HepG2 (cell line): ENCODE measurements around the gene NFATC3. TPM values are rescaled to one million over a fixed set of nuclear protein-coding genes. Genes with fewer than 3 reads are reported as not detected.

ENCODE experiments used
- CREM ChIP-seq, 2 experiments: sonication (generic) in 1 of 2; formaldehyde crosslinking in 1 of 2; IDR thresholded peaks; 2 replicates each; pipeline versions ENCODE4 v1.4.0 to v1.6.1; 2016 to 2020; ENCODE audit warnings: antibody characterized with exemption in 1 of 2, mild to moderate bottlenecking in 1 of 2, missing genetic modification reagents in 1 of 2
- EED ChIP-seq: sonication (generic); formaldehyde crosslinking; IDR thresholded peaks from 2 replicates; pipeline ENCODE4 v1.5.0; 2020; ENCODE audit warnings: mild to moderate bottlenecking, missing genetic modification reagents
- FOXC1 ChIP-seq: sonication (generic); formaldehyde crosslinking; IDR thresholded peaks from 2 replicates; pipeline ENCODE4 v1.8.0; 2022; ENCODE audit warnings: mild to moderate bottlenecking, missing genetic modification reagents, borderline replicate concordance
- HIVEP1 ChIP-seq: sonication (generic); formaldehyde crosslinking; IDR thresholded peaks from 2 replicates; pipeline ENCODE4 v1.4.0; 2020; ENCODE audit warnings: mild to moderate bottlenecking, missing genetic modification reagents
- MATR3 ChIP-seq: sonication (generic); formaldehyde crosslinking; IDR thresholded peaks from 2 replicates; pipeline ENCODE4 v1.4.0; 2020; ENCODE audit warnings: missing genetic modification reagents
- MEIS1 ChIP-seq: sonication (generic); formaldehyde crosslinking; IDR thresholded peaks from 2 replicates; pipeline ENCODE4 v1.9.0; 2021; ENCODE audit warnings: mild to moderate bottlenecking, missing genetic modification reagents, moderate library complexity, borderline replicate concordance
- NFKBIZ ChIP-seq: IDR thresholded peaks from 2 replicates; pipeline ENCODE4 v1.6.1; 2018; ENCODE audit warnings: missing genetic modification reagents, missing compliant biosample characterization
- NFRKB ChIP-seq: fragments of 450-650 bp; IDR thresholded peaks from 2 replicates; pipeline ENCODE4 v1.6.1; 2017
- POLR2A ChIP-seq, 2 experiments: IDR thresholded peaks; 2 replicates each; pipeline ENCODE4 v1.6.1; 2011; ENCODE audit warnings: low read depth in 2 of 2, low read length in 2 of 2, mild to moderate bottlenecking in 1 of 2, moderate library complexity in 1 of 2; ENCODE audit not compliant: insufficient read depth in 1 of 2
- REPIN1 ChIP-seq: sonication (generic); formaldehyde crosslinking; IDR thresholded peaks from 2 replicates; pipeline ENCODE4 v1.8.0; 2022; ENCODE audit warnings: missing genetic modification reagents, low read depth, mild to moderate bottlenecking, borderline replicate concordance
- SP1 ChIP-seq, 2 experiments: fragments of 450-650 bp in 1 of 2; sonication (generic) in 1 of 2; formaldehyde crosslinking in 1 of 2; IDR thresholded peaks; 2 replicates each; pipeline versions ENCODE4 v1.4.0 to v1.6.1; 2016 to 2020; ENCODE audit warnings: missing genetic modification reagents in 1 of 2
- SRSF9 ChIP-seq: fragments of 200-400 bp; formaldehyde crosslinking; IDR thresholded peaks from 2 replicates; pipeline ENCODE4 v1.6.1; 2018; ENCODE audit warnings: borderline replicate concordance, mild to moderate bottlenecking, low read depth, low read length; ENCODE audit not compliant: insufficient read depth, poor library complexity, severe bottlenecking
- TCF7L2 ChIP-seq: IDR thresholded peaks from 2 replicates; pipeline ENCODE4 v1.6.1; 2011; ENCODE audit warnings: mild to moderate bottlenecking, low read depth, low read length, moderate library complexity
- THAP11 ChIP-seq: IDR thresholded peaks from 2 replicates; pipeline ENCODE4 v1.6.1; 2016; ENCODE audit warnings: missing biosample characterization, missing genetic modification reagents
- ZBTB38 ChIP-seq: sonication (generic); formaldehyde crosslinking; IDR thresholded peaks from 2 replicates; pipeline ENCODE4 v1.5.1; 2020; ENCODE audit warnings: mild to moderate bottlenecking, missing genetic modification reagents
- ZNF12 ChIP-seq: sonication (generic); formaldehyde crosslinking; IDR thresholded peaks from 2 replicates; pipeline ENCODE4 v1.5.0; 2020; ENCODE audit warnings: missing genetic modification reagents
- ZNF224 ChIP-seq: sonication (generic); formaldehyde crosslinking; IDR thresholded peaks from 2 replicates; pipeline ENCODE4 v1.5.0; 2020; ENCODE audit warnings: mild to moderate bottlenecking, missing genetic modification reagents
- ZNF3 ChIP-seq: IDR thresholded peaks from 2 replicates; pipeline ENCODE4 v1.7.0; 2017; ENCODE audit warnings: inconsistent platforms
- ZNF703 ChIP-seq: sonication (generic); formaldehyde crosslinking; IDR thresholded peaks from 2 replicates; pipeline ENCODE4 v1.5.1; 2020; ENCODE audit warnings: missing genetic modification reagents, mild to moderate bottlenecking, moderate library complexity, borderline replicate concordance
- ZNF878 ChIP-seq: sonication (generic); formaldehyde crosslinking; IDR thresholded peaks from 2 replicates; pipeline ENCODE4 v1.8.1; 2023; ENCODE audit warnings: mild to moderate bottlenecking, missing genetic modification reagents, moderate library complexity
- polyA plus RNA-seq, 8 experiments: library from polyadenylated mRNA; depleted of rRNA in 3 of 8; stranded (reverse) in 7 of 8; unstranded in 1 of 8; fragments of >200 nt; fragmentation: Illumina TruSeq in 4 of 8; extraction: Trizol in 4 of 8; gene quantifications; 2 replicates each; pipeline versions ENCODE4 v1.2.1 to v1.2.3, GENCODE V29; 2011 to 2016; ENCODE audit warnings: low read depth in 4 of 8, missing spikeins in 1 of 8, mixed read lengths in 1 of 8; ENCODE audit not compliant: insufficient read depth in 1 of 8
- total RNA-seq, 5 experiments: library from RNA; depleted of rRNA; stranded (reverse); fragments of >200 nt; fragmentation: Illumina TruSeq; extraction: Trizol; gene quantifications; 2 replicates each; pipeline ENCODE4 v1.2.3, GENCODE V29; 2016; ENCODE audit warnings: low read depth in 1 of 5
- TF ChIP-seq, protein P1 (sequence below): sonication (generic); formaldehyde crosslinking; IDR thresholded peaks from 2 replicates; pipeline ENCODE4 v1.4.0; 2020; ENCODE audit warnings: missing genetic modification reagents, borderline replicate concordance
- TF ChIP-seq, protein P2 (sequence below): sonication (generic); formaldehyde crosslinking; IDR thresholded peaks from 2 replicates; pipeline ENCODE4 v1.5.0; 2020; ENCODE audit warnings: missing genetic modification reagents
- TF ChIP-seq, protein P3 (sequence below): IDR thresholded peaks from 2 replicates; pipeline ENCODE4 v1.6.1; 2016; ENCODE audit warnings: missing biosample characterization, missing genetic modification reagents, low read depth
- TF ChIP-seq, protein P4 (sequence below): sonication (generic); formaldehyde crosslinking; IDR thresholded peaks from 2 replicates; pipeline ENCODE4 v1.8.0; 2022; ENCODE audit warnings: mild to moderate bottlenecking, missing genetic modification reagents; ENCODE audit not compliant: insufficient replicate concordance
- TF ChIP-seq, protein P5 (sequence below): IDR thresholded peaks from 2 replicates; pipeline ENCODE4 v1.6.1; 2016; ENCODE audit warnings: control low read depth

NFATC3 gene
- total and polyA plus RNA-seq, 2 of the 13 experiments (the other 11 are each of a cell fraction or from before 2014, with no cell fraction given): 52.6 to 62.7 TPM

DNA sequence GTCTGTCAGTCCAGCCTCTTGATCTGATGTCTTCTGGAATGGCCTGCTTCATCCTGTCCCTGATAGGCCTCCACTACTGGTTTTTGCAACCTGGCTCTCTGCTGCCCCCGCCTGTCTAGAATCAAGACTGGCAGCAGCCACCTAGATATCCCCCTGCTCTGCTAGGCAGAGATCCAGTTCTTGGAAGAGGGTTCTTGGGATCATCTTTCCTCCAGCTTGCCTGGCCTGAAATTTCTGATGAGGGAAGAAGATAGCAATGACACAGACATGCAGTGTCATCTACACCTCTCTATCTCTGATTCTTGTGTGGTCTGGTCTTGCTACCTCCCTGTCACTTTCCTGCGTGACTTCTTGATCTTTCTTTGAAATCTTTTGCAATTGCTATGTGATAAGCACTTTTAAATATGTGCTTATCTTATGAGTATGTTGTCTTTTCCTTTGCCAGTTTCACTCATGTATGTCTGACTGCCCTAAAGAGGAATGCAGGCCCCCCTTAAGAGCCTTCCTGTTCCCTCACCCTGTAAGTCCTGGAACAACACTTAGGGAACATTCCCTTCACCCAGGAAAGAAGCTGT, 20.3 kb upstream of the NFATC3 start (continued):
- TF ChIP-seq EED: 0 out of 2 replicates have a peak, but pooled peaks have one; percentile 29
- no peak for TF ChIP-seq SRSF9
- no peak for TF ChIP-seq NFKBIZ (CRISPR knock-in tag)
- TF ChIP-seq, protein P1, sequence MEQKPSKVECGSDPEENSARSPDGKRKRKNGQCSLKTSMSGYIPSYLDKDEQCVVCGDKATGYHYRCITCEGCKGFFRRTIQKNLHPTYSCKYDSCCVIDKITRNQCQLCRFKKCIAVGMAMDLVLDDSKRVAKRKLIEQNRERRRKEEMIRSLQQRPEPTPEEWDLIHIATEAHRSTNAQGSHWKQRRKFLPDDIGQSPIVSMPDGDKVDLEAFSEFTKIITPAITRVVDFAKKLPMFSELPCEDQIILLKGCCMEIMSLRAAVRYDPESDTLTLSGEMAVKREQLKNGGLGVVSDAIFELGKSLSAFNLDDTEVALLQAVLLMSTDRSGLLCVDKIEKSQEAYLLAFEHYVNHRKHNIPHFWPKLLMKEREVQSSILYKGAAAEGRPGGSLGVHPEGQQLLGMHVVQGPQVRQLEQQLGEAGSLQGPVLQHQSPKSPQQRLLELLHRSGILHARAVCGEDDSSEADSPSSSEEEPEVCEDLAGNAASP (CRISPR knock-in tag): peak; percentile 53; the same call in 1 of the 2 replicates
- no peak for TF ChIP-seq ZNF703 (CRISPR knock-in tag)
- TF ChIP-seq REPIN1 (CRISPR knock-in tag): peak; percentile 29; the same call in 1 of the 2 replicates
- TF ChIP-seq, protein P2, sequence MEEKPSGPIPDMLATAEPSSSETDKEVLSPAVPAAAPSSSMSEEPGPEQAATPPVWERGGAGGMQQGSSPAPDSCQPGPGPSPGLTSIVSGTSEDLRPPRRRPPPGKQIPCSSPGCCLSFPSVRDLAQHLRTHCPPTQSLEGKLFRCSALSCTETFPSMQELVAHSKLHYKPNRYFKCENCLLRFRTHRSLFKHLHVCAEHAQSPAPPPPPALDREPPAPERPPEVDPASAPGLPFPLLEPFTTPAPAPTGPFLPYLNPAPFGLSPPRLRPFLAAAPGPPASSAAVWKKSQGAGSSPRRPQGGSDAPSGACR (CRISPR knock-in tag): peak; percentile 69; the same call in 1 of the 2 replicates
- TF ChIP-seq CREM (IDR thresholded peaks at IDR 0.05): no peak
- TF ChIP-seq CREM (CRISPR knock-in tag; IDR thresholded peaks at IDR 0.05): no peak
- no peak for TF ChIP-seq HIVEP1
- TF ChIP-seq, protein P3, sequence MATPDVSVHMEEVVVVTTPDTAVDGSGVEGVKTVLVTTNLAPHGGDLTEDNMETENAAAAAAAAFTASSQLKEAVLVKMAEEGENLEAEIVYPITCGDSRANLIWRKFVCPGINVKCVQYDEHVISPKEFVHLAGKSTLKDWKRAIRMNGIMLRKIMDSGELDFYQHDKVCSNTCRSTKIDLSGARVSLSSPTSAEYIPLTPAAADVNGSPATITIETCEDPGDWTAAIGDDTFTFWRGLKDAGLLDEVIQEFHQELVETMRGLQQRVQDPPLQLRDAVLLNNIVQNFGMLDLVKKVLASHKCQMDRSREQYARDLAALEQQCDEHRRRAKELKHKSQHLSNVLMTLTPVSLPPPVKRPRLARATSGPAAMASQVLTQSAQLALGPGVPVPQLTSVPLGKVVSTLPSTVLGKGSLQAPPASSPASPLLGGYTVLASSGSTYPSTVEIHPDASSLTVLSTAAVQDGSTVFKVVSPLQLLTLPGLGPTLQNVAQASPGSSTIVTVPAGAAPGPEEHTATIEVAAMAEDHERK (CRISPR knock-in tag): no peak
- no peak for TF ChIP-seq NFRKB
- TF ChIP-seq ZNF3: no peak
- TF ChIP-seq, protein P4, sequence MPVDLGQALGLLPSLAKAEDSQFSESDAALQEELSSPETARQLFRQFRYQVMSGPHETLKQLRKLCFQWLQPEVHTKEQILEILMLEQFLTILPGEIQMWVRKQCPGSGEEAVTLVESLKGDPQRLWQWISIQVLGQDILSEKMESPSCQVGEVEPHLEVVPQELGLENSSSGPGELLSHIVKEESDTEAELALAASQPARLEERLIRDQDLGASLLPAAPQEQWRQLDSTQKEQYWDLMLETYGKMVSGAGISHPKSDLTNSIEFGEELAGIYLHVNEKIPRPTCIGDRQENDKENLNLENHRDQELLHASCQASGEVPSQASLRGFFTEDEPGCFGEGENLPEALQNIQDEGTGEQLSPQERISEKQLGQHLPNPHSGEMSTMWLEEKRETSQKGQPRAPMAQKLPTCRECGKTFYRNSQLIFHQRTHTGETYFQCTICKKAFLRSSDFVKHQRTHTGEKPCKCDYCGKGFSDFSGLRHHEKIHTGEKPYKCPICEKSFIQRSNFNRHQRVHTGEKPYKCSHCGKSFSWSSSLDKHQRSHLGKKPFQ (CRISPR knock-in tag): no peak
- no peak for TF ChIP-seq ZNF224 (CRISPR knock-in tag)
- TF ChIP-seq, protein P5, sequence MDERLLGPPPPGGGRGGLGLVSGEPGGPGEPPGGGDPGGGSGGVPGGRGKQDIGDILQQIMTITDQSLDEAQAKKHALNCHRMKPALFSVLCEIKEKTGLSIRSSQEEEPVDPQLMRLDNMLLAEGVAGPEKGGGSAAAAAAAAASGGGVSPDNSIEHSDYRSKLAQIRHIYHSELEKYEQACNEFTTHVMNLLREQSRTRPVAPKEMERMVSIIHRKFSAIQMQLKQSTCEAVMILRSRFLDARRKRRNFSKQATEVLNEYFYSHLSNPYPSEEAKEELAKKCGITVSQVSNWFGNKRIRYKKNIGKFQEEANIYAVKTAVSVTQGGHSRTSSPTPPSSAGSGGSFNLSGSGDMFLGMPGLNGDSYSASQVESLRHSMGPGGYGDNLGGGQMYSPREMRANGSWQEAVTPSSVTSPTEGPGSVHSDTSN (CRISPR knock-in tag): peak; percentile 18; the same call in 1 of the 2 replicates
- TF ChIP-seq POLR2A (IDR thresholded peaks at IDR 0.05; ENCODE audit: insufficient read depth in 1 of 2, low read depth in 2 of 2, low read length in 2 of 2): no peak
- no peak for TF ChIP-seq TCF7L2
- peak; percentile 71 for TF ChIP-seq THAP11 (CRISPR knock-in tag)
- TF ChIP-seq FOXC1: no peak
- no peak for TF ChIP-seq ZNF12 (CRISPR knock-in tag)
- TF ChIP-seq ZBTB38 (CRISPR knock-in tag): no peak
- TF ChIP-seq MATR3: no peak
- TF ChIP-seq MEIS1 (CRISPR knock-in tag): no peak
- TF ChIP-seq ZNF878: no peak
- TF ChIP-seq SP1 (IDR thresholded peaks at IDR 0.05): no peak
- no peak for TF ChIP-seq SP1 (CRISPR knock-in tag; IDR thresholded peaks at IDR 0.05)
